SU-DHL-6 (cell line): Measurements from ENCODE around the gene GALNT15.

Experiments
- CTCF ChIP-seq: fragments of 200-600 bp; sonication (generic); IDR thresholded peaks from one replicate; pipeline ENCODE4 v1.5.1; 2017; ENCODE audit warnings: antibody characterized with exemption, mild to moderate bottlenecking, low read length, moderate library complexity; ENCODE audit not compliant: insufficient read depth, poor library complexity, severe bottlenecking
- EZH2phosphoT487 ChIP-seq: fragments of 200-600 bp; sonication (generic), shearing (Covaris generic); conservative IDR thresholded peaks from 2 replicates; pipeline ENCODE4 v1.6.1; 2018; ENCODE audit warnings: mild to moderate bottlenecking, antibody characterized with exemption, low read length, moderate library complexity, mixed read lengths

GRCh38 chr3:16142350-16143025 is 32.0 kb upstream of the GALNT15 start:
- TF ChIP-seq CTCF (no peak), EZH2phosphoT487 (no peak)
